ENCODE results near the gene GPR18.

Gene GPR18, protein sequence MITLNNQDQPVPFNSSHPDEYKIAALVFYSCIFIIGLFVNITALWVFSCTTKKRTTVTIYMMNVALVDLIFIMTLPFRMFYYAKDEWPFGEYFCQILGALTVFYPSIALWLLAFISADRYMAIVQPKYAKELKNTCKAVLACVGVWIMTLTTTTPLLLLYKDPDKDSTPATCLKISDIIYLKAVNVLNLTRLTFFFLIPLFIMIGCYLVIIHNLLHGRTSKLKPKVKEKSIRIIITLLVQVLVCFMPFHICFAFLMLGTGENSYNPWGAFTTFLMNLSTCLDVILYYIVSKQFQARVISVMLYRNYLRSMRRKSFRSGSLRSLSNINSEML

DNA sequence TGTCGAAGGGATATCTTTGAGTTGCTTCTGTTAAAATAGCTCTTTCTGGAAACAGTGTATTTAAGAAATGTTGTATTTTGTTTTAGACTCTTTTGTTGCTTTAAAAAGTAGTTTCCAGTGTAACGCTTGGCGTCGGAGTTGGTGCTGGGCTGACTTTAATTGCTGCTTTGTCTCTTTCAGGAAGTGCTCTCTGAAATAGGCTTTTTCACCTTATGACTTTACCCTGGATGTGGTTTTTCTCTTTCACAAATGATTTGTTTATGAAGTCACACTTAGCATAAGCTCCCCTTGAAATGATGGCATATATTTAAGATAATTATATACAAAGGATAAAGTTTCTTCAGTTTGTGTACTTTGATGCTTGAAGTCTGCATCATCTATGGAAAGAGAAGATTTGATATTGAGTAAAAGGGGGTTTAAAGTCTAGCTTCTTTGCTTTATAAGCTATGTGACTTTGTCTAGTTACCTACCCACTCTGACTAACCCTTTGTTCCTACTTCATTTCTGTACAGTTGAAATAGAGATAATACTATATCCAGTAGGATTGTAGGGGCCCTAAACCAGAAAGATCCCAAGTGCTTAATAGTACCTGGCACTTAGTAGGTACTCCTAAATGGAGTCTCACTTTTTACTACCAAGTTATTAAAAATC is at the start of gene GPR18:
GPR18 (minus strand) TSS at position 170 of the 651 bp plus-strand sequence. CDS start 2,507 bp downstream, outside the sequence.
- peak; percentile 87 to 89 for ATAC-seq

DNA sequence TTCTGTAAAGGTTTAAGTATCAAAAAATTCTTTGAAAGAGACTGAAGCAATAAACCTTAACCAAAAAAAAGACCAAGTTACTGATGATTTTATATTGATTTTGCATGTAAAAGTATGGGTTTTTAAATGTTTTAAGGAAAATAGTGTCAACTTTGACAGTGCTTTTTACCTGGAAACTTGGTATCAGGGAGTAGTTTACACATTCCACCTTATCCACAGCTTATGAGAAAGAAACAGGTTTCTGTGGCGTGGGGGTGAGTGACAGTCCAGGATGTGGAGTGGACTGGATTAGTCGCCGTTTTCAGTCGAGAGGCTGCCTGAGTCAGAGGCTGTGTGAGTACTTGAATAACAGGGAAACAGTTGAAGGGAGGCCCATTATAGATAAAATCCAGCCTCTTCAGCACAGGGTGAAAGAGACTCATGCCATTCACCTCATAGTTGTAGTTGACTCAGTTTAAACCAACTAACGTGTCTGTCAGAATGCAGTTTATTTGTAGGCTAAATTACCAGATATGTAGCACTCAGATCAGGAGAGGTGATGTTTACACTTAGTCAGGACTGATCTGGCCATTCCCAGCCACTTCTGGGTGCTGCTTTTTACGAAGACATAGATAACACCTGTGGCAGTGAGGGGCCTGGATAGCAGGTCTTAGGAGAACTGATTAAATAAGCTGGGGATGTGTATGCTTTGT is 49.6 kb upstream of the GPR18 start:
- peak; percentile 82 to 85 for ATAC-seq

DNA sequence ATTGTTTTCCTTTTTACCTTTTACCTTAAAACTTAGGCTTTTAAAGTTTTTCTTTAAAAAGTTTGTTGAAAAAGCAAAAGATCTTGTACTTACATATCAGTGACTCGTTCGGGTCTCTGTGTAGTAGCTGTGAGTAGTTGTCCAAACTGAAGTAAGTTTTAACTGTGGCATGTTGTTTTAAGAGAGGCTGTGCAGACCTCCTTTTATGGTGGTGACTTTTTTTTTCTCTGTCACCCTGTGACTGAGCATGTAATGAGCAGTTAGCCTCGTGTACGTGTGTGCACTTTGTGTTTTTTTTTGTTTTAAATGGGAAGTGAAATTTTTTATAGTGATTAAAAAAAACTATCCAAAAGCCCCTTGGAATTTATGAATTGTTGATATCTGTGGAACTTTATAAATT is 49.1 kb upstream of the GPR18 start, which contains the start of gene GPR183:
GPR183 (minus strand) TSS at position 153 of the 400 bp plus-strand sequence. CDS start 11,254 bp downstream, outside the sequence.
- peak; percentile 50 to 57 for ATAC-seq

DNA sequence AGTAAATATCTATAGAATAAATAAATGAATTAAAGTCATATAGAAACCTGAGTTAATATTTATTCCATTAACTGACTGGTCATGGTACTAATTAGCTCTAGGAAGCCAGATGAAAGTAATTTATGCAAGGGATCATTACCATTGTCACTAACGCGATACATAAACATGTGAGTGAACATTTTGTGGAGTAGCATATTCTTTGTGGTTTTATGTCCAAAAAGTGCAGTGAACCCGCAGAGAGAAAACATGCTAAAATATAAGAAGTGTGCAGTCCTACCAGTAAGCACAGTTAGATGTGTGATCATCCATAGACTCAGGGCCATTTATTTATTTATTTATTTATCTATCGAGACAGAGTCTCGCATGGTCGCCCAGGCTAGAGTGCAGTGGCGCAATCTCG is 47.4 kb upstream of the GPR18 start:
- ATAC-seq = no peak

DNA sequence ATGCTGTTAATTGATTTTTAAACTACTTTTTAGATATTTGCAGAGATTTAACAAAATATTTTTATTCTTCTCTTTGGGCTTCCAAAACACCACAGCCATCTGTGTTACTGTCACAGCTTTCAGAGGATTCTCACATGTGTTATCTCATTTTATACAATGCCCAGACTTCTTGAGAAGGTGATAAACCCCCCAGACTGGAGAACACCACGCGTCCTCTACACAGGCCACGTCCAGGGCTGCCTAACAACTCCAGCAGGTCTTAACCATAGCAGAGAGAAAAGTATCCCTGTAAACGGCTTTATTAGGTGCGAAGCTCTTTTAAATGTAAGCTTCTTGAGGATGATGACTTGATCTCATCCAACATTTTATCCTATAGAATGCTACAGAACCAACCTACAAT is 47.0 kb upstream of the GPR18 start:
- no peak for ATAC-seq

DNA sequence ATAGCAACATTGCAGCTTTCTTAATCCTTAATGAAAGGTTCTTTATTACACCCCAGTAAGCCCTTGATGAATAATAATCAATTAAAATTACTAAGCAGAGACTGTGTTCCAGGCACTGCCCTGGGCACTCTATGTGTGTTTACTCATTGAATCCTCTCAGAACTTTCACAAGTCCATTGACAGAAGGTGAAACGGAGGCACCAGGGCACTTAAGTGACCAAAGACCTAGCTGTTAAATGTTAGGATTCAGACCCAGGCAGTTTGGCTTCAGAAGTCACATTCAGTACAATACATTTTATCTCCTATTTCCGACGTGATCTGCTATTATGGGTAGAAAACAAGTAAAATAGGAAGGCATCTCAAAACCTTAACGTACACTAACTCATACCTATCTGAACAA is 46.4 kb upstream of the GPR18 start:
- no peak for ATAC-seq

DNA sequence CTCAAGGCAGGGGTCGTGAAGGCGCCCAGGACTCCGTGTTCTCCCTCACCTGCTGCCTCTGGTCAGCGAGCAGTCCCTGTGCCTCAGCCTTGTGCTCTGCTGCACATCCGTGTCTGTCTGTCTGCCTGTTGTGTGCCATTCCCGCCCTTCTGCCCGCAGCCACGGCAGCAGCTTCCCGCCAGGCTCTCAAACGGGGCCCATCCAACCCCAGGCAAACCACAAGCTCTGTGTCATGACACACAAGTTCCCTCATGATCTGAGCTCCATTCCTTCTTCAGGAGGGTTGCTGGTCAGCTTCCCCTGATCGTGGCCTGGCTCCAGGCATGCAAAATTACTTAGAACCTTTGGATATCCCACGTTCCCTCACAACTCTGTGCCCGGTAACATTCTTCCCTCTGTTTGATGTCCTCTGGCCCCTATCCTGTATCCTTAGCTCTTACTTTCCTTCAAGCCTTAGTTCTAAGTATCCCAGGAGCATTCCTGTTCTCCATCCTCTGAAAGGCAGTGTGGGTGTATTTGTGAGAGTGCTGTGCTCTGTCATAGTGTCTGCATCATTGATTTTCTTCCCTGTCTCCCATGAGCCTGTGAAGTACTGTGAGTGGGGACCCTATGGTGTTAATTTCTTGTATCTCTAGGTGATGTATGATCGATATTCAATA is 45.8 kb upstream of the GPR18 start:
- no peak for ATAC-seq

DNA sequence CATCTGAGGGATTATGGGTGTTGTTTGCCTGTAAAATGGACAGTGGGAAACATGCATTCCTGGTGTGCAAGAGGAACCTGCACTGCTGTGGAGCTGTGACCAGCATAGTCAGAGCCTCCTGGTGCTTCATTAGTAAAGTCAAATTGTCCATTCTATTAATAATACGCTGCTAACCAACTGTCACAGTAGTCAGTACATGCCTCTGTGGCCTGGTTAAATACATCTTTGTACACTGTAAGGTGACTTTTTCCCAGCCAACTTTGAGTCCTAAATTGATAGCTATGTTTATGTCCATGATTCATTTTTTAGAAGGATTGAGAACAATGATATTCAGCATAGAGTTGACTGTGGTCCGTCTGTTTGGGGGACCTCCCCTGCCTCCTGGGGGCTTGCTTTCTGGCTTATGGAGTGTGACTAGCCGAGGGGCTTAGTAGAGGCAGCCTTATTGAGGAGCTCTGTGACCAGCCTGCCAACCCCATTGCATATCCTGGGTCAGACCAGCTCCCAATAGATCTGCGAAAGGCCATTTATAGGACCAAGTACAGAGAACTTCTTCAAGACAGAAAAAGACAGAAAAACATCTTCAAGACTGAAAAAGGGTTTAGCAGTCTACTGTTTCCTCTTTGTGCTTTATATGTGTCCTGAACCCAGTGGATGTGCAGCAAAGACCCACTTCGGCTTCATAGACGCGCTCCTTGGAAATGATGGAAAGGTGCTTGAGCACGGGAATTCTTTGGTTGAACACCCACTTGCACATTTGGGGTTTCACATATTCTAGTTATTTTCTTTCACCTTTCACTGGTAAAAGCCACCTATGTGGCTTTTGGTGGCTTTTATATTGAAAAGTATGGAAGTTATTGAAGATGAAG is 44.7 kb upstream of the GPR18 start:
- ATAC-seq = no peak

DNA sequence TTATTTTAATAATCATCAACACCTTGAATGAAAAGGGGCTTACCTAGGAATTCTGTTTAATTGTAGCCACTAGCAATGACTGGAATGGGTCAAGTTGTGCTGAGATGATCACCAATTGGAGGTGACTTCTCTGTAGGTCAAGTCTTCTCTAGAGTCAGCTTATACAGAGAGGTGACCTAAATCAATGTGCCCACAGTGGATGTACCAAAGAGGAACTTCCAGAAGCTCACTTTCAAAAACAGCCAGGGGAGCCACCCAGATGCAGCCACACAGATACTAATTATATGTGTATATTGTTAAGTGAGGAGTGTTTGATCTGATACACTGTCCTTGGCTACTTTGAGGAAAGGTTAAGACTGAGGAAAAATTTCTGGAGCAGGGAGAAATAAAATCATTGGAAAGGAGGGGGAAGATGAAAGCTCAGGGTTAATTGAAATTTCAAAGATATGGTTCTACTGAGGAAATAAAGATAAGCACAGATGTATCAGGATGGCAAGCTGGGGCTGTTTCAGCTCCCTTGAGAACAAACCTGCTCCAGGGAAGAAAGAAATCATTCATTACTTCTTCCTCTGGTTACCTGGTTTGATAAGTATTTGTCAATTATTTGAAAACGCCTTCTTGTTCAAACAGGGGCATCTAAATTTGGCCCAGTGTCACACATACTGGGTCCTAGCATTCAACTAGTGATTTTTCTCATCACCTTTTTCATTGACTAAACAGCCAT is 43.9 kb upstream of the GPR18 start:
- ATAC-seq = no peak

DNA sequence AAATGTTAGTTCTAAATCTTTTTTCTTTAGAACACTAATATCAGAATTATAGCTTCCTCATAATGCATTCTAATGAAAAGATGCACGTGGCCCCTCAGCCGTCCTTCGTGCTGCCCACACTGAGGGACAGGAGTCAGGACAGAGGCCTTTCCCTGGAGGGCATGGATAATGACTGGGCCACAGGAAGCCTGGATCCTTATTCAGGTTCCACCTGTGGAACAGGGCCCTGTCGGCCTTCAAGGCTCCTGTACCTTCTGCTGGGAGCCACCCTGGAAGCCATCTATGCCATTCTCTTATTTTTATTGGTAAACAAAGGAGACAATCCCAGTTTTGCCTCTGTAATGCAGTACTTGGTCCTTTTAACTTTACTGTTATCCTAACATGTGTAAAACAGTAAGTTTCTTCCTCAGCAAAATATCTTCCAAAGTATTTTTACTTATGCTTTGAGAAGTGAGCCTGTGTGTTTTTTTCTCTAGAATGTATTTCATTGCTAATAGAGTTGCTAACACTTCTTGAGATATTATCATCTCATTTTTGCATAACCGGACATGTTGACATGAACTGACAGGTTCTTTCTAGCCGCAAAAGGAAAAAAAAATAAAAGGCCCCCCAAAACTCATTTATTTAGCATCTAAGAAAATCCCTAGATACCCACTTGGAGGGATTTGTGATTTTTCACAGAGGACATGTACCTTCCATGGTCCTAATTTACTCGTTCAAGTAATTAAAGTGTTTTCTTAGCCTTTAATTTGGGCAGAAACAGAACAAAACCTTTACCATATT is 43.1 kb upstream of the GPR18 start:
- no peak for ATAC-seq

DNA sequence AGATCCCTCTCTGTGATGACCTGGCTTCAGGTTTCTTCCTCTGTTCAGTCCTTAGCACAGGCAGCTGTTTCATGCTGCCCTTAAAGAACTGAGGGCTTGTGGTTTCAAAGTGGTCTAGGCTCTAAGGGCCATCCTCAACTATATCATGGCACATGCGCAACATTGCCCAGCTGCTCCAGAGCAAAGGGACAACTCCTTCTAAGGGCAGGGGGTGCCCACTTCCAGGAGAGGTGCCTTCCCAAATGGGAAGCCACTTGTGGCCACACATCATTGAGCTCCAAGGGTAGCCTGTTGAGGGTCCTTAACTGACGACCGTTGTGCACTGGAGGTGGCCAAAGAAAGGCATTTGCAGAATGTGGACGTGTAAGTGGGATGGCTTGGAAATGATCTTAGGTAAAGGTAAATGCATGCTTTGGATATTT is 41.8 kb upstream of the GPR18 start:
- no peak for ATAC-seq

DNA sequence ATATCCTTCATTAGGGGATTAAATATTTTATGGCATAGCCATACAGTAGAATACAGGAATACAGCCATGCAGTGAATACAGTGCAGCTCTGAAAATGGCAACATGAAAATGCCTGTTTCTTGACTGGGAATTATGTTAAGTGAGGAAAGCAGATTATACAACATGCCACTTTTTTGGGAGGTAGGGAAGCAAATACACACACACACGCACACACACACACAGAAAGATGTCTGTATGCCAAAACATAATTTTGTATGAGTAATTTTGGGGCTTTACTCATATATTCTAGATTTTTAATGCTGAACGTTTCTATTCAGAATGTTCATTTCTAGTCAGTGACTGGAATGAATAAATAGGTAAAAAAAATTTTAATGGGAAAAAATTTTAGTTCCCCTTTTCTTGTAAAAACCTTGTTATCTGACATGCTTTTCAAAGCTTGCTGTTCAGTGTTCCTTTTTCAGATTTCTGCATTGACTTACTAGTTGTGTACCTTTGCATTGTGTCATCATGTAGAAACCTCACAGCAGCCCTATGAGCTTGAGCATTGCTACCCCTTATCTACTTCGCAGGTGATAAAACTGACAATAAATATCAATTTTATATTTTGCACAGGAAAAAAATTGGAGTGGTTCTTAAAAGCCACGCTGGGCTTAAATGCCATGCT is 41.2 kb upstream of the GPR18 start:
- ATAC-seq = no peak

DNA sequence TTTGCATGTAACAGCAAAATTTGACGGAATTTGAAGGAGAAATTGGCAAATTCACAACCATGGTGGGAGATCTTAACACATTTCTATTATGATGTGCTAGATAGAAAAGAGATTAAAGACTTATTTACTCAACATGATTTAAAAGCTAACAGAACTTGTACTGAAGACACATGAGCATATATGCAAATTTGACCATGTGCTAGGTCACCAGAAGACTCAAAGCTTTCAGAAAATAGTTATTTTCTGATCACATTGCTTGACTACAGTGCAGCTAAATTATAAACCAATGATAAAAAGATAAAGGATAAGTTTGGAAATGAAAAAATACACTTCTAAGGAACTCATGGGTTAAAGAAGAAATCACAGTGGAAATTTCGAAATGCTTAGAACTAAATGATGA is 39.9 kb upstream of the GPR18 start:
- ATAC-seq = no peak

DNA sequence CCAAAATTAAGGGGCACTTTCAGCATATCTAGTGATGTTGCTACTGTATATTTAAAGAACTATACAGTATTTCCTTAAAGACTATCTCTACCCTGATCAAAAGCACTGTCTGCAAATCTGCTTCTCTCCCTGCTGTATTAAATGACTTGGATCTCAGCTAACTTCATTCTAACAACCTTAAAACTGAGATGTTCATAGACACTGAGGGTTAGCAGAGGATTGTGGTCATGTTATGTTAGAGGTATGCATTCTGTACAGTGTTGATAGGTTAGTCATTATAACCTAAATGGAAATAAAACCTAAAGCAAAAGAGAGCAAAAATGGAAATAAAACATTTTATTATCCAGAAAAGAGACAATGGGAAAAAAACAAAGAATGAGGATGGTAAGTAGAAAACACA is 39.2 kb upstream of the GPR18 start:
- peak in 1 of 2 donors; percentile 29 for ATAC-seq

DNA sequence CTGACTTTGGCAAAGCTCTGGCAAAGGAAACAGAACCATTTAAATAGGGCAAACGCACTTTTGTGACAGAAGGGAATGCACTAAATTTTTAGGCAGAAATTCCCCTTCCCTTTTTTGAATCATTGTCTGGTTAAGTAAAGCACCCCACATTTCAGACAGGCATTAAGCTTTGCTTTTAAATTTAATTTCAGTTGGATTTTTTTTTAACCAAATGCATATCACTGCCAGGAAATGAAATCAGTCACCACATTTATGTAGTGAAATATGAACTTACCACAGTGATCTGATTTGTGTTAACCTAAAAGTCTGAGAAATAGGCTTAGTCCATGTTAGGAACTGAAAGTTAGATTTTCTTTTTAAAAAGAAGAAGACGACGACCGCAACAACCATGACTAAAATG is 38.2 kb upstream of the GPR18 start:
- ATAC-seq = peak; percentile 75 to 79

DNA sequence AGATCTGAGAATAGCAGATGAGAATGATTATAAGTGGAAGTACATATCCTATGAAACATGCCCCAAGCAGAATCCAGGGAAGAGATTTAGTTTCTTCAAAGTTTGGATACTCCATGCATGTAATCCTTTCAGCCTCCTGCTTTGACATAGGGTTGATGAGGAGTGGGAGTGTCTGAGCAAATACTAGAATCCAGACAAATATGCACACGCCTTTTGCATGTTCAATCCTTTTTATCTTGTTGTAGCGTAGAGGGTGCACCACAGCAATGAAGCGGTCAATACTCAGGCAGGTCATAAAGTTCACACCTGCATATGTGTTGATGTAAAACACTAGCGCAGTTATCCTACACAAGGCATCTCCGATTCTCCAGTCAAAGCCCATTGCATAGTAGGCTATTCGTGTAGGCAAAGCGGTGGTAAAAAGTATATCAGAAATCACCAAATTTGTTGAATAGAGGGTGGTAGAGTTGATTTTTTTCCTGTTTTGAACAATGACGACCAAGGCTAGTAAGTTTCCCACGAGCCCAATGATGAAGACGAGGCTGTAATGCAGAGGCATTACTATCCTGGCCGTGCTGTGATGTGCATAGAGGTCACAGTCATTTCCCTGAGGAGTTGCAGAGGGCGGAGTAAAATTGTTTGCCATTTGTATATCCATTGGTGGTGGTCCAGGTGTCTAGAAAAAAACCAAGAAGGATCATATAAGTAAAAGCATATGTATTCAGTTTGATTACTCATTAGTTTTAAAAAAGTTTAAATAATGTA is 37.5 kb upstream of the GPR18 start:
- ATAC-seq = no peak

DNA sequence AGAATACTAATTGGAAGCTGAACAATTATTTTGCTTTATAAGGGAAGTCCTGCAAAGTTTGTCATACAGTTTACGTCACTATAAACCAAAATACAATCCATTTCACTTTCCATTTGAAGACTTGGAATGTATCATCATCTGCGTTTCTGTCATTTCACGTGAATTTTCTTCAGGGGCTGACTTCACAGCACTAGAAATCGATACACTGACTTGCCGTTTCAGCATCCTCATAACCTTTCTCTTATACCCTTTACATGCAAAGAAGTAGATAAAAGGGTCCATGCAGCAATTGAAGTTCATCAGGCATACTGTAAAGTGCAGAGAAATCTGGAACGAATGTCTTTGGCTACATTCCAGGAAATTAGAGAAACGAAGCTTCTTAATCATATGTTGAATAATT is 36.8 kb upstream of the GPR18 start:
- peak; percentile 4 to 8 for ATAC-seq

DNA sequence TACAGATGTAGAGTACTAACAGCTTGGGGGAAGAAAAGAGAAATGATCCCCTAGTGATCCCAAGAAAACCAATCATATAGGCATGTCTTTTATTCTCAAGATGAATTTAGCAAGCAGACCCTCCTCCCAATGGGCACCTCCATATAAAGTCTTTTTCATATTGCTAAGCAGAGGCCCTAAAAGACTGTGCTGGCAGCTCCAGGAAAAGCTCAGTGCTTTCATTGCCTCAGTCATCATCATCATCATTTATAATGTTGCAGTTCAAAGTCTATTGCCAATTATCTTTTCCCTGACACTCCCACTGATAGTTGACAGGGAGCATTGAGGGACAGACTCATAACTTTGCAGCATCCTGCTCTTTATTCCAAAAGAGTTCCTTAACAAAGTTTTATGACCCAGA is 36.0 kb upstream of the GPR18 start:
- no peak for ATAC-seq

DNA sequence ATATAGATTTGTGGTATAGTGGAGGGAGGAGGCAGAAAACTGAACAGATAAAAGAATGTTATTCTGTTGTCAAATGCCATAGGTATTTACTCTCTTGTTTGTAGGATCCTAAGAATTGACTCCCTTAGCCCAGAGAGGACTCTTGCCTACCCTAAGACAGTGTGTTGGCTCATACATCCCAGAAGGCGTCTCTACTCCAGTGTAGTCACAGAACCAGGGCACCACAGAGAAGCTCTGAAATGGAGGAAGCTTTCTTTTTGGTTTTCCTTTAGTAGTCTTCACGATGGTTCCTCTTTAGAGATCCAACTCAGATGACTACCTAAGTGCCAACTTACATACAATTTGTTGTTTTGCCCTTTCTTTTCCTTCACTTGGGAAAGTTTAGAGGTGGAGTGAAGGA is 35.0 kb upstream of the GPR18 start:
- no peak for ATAC-seq
